RWPE2 (cell line): ENCODE results near the gene XPR1.

Experiments
- ATAC-seq: fragments of 200-7000 bp; cut with Tn5 transposase; 3 replicates; pipeline ENCODE4 v1.9.1; 2021; ENCODE audit warnings: low read depth
- DNase-seq: peaks from one replicate; pipeline ENCODE4 v3.0.0-alpha.2; 2020; ENCODE audit warnings: low spot score
- H3K27ac ChIP-seq: fragments of 450-650 bp; 2 replicates; pipeline ENCODE4 v1.5.1; 2017; ENCODE audit warnings: mild to moderate bottlenecking; ENCODE audit not compliant: poor library complexity, severe bottlenecking
- H3K27me3 ChIP-seq: fragments of 250-450 bp; sonication (Bioruptor Pico); 2 replicates; pipeline ENCODE4 v1.5.1; 2021; ENCODE audit warnings: mild to moderate bottlenecking, moderate library complexity; ENCODE audit not compliant: insufficient read depth, poor library complexity, severe bottlenecking
- H3K36me3 ChIP-seq: fragments of 250-450 bp; sonication (Bioruptor Pico); 2 replicates; pipeline ENCODE4 v1.5.1; 2020; ENCODE audit warnings: low read depth, mild to moderate bottlenecking, moderate library complexity
- H3K4me1 ChIP-seq: fragments of 250-450 bp; sonication (Bioruptor Pico); 2 replicates; pipeline ENCODE4 v1.5.1; 2021; ENCODE audit warnings: mild to moderate bottlenecking, moderate library complexity; ENCODE audit not compliant: insufficient read depth, poor library complexity, severe bottlenecking
- H3K4me3 ChIP-seq: fragments of 250-450 bp; sonication (Bioruptor Pico); 2 replicates; pipeline ENCODE4 v1.5.1; 2021; ENCODE audit warnings: mild to moderate bottlenecking, moderate library complexity; ENCODE audit not compliant: severe bottlenecking
- H3K9me3 ChIP-seq: fragments of 250-450 bp; sonication (Bioruptor Pico); 2 replicates; pipeline ENCODE4 v1.5.1; 2021; ENCODE audit warnings: mild to moderate bottlenecking, moderate library complexity; ENCODE audit not compliant: severe bottlenecking
- TF ChIP-seq, protein P1 (sequence below): fragments of 450-650 bp; IDR thresholded peaks from one replicate; pipeline ENCODE4 v1.5.1; 2017; ENCODE audit warnings: mild to moderate bottlenecking, moderate library complexity; ENCODE audit not compliant: poor library complexity, severe bottlenecking

Gene XPR1

DNA sequence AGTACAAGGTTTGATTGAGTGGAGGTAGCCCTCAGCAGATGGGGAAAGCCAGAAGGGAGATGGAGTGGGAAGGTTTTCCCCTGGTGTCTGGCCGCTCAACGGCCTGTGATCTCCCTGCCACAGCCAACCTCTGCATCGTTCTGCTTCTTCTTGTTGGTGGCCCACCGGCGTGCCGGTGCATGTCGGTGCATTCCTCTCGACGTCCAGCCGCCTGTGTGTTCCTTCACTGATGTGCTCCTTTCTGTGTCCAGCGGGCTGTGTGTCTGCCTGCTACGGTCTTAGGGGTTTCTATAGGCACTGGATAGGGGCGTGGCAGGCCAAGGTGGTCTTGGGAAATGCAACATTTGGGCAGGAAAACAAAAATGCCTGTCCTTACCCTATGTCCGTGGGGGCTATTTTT is 101.0 kb downstream of the XPR1 start:
- Histone ChIP-seq H3K9me3 (peaks cover 7% of the 10 kb centered on the region), H3K4me1 (peaks cover 6% of the 10 kb centered on the region), H3K27me3 (no peaks in the 10 kb centered on the region), H3K4me3 (no peak overlapping the region), H3K36me3 (0 out of 2 replicates have a peak, but pooled peaks cover 5% of the 10 kb centered on the region), H3K27ac (no peak overlapping the region)
- no peak for DNase-seq
- TF ChIP-seq, protein P1, sequence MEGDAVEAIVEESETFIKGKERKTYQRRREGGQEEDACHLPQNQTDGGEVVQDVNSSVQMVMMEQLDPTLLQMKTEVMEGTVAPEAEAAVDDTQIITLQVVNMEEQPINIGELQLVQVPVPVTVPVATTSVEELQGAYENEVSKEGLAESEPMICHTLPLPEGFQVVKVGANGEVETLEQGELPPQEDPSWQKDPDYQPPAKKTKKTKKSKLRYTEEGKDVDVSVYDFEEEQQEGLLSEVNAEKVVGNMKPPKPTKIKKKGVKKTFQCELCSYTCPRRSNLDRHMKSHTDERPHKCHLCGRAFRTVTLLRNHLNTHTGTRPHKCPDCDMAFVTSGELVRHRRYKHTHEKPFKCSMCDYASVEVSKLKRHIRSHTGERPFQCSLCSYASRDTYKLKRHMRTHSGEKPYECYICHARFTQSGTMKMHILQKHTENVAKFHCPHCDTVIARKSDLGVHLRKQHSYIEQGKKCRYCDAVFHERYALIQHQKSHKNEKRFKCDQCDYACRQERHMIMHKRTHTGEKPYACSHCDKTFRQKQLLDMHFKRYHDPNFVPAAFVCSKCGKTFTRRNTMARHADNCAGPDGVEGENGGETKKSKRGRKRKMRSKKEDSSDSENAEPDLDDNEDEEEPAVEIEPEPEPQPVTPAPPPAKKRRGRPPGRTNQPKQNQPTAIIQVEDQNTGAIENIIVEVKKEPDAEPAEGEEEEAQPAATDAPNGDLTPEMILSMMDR = no peak
- no peak for ATAC-seq

DNA sequence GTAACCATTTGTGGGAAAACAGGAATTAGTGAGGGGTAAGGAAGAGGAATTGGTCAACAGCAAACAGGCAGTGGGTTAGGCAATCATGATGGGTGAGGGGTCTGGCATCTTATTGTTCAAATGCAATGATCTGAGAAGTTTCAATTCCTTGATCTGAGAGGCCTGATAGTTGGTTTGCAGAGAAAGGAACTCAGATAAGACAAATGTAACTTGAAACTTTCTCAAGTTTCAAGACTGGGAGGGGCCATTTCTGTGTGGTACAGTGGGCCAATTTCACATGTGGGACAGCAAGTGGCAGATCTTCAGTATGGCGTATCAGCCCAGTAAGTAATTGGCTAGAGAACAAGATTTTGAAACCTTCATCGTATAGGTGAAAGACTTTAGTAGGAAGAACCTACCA is 102.5 kb downstream of the XPR1 start:
- TF ChIP-seq, protein P1 = no peak
- ATAC-seq = no peak
- no peak for DNase-seq
- Histone ChIP-seq H3K27me3 (no peaks in the 10 kb centered on the region), H3K4me3 (no peak overlapping the region), H3K36me3 (0 out of 2 replicates have a peak, but pooled peaks cover 5% of the 10 kb centered on the region), H3K9me3 (peaks cover 7% of the 10 kb centered on the region), H3K27ac (no peak overlapping the region), H3K4me1 (no peaks in the 10 kb centered on the region)

DNA sequence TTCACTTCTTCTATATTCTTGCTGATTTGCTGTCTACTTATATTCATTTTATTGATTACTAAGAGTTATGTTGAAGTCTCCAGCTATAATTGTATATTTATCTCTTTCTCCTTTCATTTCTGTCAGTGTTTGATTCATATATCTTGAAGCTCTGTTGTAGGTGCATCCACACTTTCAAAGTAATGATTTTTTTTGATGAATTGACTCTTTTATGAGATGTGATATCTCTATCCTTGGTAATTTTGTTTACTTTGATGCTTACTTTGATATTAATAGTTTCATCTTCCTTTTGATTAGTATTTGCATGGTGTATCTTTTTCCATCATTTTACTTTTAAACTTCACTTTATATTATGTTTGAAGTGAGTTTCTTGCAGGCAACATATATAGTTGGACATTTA is 110.8 kb downstream of the XPR1 start:
- ATAC-seq (no peak), DNase-seq (no peak)
- Histone ChIP-seq H3K27me3 (no peaks in the 10 kb centered on the region), H3K4me1 (no peaks in the 10 kb centered on the region), H3K36me3 (no peaks in the 10 kb centered on the region; the same call in 1 of the 2 replicates), H3K27ac (no peak overlapping the region), H3K4me3 (no peak overlapping the region), H3K9me3 (peaks cover 8% of the 10 kb centered on the region)
- TF ChIP-seq, protein P1 = no peak

DNA sequence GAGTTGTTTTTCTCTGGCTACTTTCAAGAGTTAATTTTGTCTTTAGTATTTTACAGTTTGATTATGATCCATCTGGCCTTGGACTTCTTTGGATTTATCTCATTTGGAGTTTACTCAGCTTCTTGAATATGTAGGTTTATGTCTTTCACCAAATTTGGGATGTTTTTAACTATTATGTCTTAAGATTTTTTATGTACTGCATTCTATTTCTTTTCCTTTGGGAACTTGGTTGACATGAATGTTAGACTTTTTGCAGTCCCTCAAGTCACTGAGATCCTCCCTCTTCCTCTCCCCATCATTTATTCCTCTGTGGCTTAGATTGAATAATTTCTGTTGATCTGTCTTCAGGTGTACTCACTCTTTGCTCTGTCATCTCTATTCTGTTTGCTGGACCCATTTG is 112.0 kb downstream of the XPR1 start:
- DNase-seq (no peak), ATAC-seq (no peak)
- peaks cover 8% of the 10 kb centered on the region for H3K9me3 ChIP-seq
- H3K27ac ChIP-seq = no peak overlapping the region
- TF ChIP-seq, protein P1 = no peak
- H3K4me3 ChIP-seq = no peak overlapping the region
- H3K4me1 ChIP-seq = no peaks in the 10 kb centered on the region
- H3K27me3 ChIP-seq = no peaks in the 10 kb centered on the region
- no peaks in the 10 kb centered on the region; the same call in 1 of the 2 replicates for H3K36me3 ChIP-seq

DNA sequence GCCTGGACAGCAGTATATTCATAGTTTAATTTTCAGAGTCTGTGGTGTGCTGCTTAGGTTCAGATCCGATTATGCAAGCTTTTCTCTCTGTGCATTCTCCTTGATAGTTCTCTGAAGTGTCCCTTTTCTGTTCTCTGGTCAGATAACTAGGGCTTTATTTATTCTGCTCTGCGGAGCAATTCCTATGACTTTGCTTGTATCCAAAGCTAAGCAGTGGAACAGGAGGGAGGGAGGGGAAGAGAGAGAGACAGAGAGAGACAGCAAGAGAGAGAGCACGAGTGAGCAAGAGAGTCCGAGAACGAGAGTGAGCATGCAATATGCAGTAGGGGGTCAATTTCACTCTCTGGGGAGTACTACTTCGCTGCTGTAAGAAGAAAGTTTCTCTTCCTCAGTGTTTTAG is 113.3 kb downstream of the XPR1 start:
- H3K4me1 ChIP-seq = no peaks in the 10 kb centered on the region
- H3K9me3 ChIP-seq = peaks cover 8% of the 10 kb centered on the region
- H3K4me3 ChIP-seq = no peak overlapping the region
- no peaks in the 10 kb centered on the region for H3K27me3 ChIP-seq
- TF ChIP-seq, protein P1 = no peak
- ATAC-seq = no peak
- H3K36me3 ChIP-seq = no peaks in the 10 kb centered on the region; the same call in 1 of the 2 replicates
- no peak for DNase-seq
- no peak overlapping the region for H3K27ac ChIP-seq
